IPS-15b (cell line): ENCODE data around the gene FRMD5.

Experiments used
- H3K27me3 ChIP-seq: one replicate; pipeline ENCODE4 v1.6.1; 2013; ENCODE audit warnings: low read length; ENCODE audit not compliant: control insufficient read depth, insufficient read depth
- H3K36me3 ChIP-seq: one replicate; pipeline ENCODE4 v1.6.1; 2013; ENCODE audit warnings: low read length; ENCODE audit not compliant: control insufficient read depth, insufficient read depth
- H3K4me1 ChIP-seq: one replicate; pipeline ENCODE4 v1.6.1; 2013; ENCODE audit warnings: mild to moderate bottlenecking, low read length; ENCODE audit not compliant: control insufficient read depth, insufficient read depth
- H3K4me3 ChIP-seq: one replicate; pipeline ENCODE4 v1.5.1; 2013; ENCODE audit warnings: low read depth, low read length
- H3K9ac ChIP-seq: one replicate; pipeline ENCODE4 v1.6.1; 2013; ENCODE audit warnings: low read depth, mild to moderate bottlenecking, low read length
- H3K9me3 ChIP-seq: one replicate; pipeline ENCODE4 v1.6.1; 2013; ENCODE audit warnings: mild to moderate bottlenecking, low read length; ENCODE audit not compliant: control insufficient read depth, insufficient read depth

The FRMD5 gene

DNA sequence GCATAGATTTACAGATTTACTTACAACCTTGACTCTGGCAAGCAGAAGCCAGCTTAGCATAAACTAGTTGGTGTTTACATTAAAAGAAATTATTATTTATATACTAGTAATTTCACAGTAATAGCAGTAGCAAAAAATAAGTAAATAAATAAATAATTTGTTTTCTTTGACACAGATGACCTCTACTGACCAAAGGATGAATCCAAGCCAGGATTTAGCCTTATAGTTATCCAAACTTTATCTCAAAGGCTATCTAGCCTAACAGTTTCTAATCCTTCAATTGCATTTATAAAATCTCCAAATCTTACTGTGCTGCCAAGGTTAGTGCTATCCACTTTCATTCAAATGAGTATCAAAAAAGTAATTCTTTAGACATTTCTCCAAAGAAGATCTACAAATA, 64.3 kb downstream of the FRMD5 start:
- Histone ChIP-seq H3K27me3 (no peaks in the 10 kb centered on the region), H3K4me1 (no peaks in the 10 kb centered on the region), H3K36me3 (no peaks in the 10 kb centered on the region), H3K4me3 (no peak overlapping the region), H3K9ac (no peak overlapping the region), H3K9me3 (no peaks in the 10 kb centered on the region)

DNA sequence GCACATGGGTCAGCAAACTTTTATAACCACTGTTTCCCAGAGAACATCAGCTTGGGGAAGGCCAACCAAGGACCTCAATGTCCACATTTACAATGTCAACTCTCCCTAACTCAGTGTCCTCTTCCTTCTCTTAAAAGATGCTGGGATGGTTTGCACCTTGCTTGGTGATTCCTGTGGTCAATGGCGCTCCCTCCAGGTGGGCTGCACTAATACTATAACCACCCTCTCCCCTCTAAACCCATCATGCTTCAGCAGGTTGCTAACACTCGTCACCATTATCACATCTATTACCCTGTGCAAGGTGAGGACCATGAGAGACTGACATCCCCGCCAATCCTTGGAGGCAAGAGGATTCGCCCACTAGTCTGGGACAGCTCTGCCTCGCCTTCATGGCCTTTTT, 65.2 kb downstream of the FRMD5 start:
- no peaks in the 10 kb centered on the region for H3K36me3 ChIP-seq
- H3K4me3 ChIP-seq = no peak overlapping the region
- H3K27me3 ChIP-seq = no peaks in the 10 kb centered on the region
- H3K9me3 ChIP-seq = no peaks in the 10 kb centered on the region
- H3K9ac ChIP-seq = no peak overlapping the region
- H3K4me1 ChIP-seq = no peaks in the 10 kb centered on the region

DNA sequence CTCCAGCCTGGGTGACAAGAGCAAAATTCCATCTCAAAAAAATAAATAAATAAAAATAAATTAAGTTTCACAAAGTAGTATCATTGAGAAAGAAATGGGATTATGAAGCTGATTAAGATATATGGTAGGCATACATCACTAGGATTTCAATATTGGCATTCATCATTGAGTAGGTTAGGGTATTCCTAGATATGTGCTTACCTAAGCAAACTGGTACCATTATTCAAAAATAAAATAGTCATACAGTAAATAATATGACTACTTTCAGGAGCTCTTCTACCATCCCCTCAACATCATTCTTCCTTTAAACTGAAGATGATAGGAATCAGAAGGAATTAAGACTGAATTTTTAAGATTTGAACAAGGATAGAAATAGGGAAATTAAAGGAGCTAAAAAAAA, 66.6 kb downstream of the FRMD5 start:
- Histone ChIP-seq H3K36me3 (no peaks in the 10 kb centered on the region), H3K27me3 (no peaks in the 10 kb centered on the region), H3K4me3 (no peak overlapping the region), H3K9me3 (no peaks in the 10 kb centered on the region), H3K9ac (no peak overlapping the region), H3K4me1 (no peaks in the 10 kb centered on the region)

DNA sequence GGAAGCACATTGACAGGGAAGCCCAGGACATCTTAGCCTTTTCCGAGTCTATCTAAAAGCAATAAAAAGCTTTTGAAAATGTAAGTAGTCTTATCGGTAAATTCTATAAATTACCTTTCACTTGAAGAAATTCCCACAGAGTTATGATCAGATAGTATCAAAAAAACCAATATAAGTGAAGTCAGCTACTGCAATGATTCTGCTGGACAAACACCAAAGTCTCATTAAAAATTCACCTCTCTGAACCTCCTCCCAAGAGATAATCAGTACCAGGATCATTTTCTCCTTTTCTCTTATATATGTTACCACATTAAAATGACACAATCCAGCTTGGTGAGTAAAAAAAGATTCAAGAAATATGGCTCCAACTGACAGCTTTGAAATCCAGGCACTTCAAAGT, 69.2 kb downstream of the FRMD5 start:
- Histone ChIP-seq H3K4me1 (no peaks in the 10 kb centered on the region), H3K36me3 (no peaks in the 10 kb centered on the region)

DNA sequence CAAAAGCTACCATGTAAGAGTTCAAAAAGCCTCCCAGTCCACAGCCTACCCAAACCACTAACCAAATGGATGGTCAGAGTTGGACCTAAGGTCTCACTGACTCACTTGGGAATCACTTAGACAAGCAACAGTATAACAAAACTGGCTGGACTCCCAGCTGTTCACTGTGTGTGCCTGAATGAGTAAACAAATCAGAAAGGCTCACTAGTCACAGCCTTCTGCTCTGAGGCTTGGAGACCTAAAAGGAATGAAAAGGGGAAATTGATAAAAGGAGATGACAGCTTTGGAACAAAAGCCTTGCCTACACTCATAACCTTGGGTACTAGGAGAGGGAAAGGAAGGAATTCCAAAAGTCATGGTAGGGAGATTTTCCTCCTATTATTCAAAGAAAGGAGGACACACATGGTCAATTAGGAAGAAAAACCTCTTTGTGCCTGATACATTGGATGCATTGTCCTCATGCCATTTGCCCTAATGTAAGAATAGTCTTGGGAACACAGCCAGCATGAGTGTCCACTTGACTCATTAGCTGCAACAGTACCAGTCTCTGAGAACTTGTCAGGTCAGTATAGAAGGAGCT, 92.3 kb downstream of the FRMD5 start:
- Histone ChIP-seq H3K4me1 (peaks cover 2% of the 10 kb centered on the region), H3K4me3 (no peak overlapping the region), H3K9ac (no peak overlapping the region), H3K36me3 (no peaks in the 10 kb centered on the region), H3K27me3 (no peaks in the 10 kb centered on the region), H3K9me3 (no peaks in the 10 kb centered on the region)

More for the DNA sequence above, 69.2 kb downstream of the FRMD5 start:
- Histone ChIP-seq H3K27me3 (no peaks in the 10 kb centered on the region), H3K9me3 (no peaks in the 10 kb centered on the region), H3K9ac (no peak overlapping the region), H3K4me3 (no peak overlapping the region)

DNA sequence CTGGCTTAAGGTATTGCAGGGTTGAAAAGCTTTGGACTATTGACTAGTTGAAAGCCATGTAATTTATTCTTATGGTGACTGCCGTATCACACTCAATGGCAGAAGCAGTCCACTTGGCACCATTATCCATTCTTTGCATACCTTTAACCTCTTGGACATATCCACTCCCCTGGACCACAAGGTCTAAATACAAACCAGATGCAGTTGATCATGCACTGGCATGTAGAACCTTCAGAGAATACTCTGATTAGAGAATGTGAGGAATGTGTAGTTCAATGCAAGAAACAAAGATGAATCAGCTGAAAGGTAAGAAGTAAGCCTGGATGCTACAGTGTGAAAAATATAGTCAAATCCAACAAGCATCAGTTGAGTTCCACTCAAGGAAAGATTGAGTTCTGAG, 93.1 kb downstream of the FRMD5 start:
- Histone ChIP-seq H3K4me1 (no peaks in the 10 kb centered on the region), H3K27me3 (no peaks in the 10 kb centered on the region), H3K4me3 (no peak overlapping the region), H3K9ac (no peak overlapping the region), H3K9me3 (no peaks in the 10 kb centered on the region), H3K36me3 (no peaks in the 10 kb centered on the region)

DNA sequence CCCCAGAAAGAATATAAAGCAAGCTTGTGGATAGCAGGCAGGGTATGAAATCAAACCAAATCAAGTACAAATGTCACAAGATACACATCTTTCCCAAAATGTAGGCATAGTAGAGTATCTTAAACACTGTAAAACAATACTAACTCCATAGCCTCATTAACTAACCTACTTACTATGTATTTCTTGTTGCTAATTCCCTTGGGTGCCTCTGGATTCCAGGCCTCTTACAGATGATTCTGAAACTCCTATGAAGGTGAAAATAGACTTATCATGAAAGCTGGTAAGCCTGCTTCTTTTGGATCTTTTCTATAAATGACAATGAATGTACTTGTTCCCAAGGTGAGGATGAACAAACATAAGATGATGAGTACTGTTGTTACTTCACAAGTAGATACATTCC, 93.8 kb downstream of the FRMD5 start:
- no peak overlapping the region for H3K9ac ChIP-seq
- H3K4me1 ChIP-seq = no peaks in the 10 kb centered on the region
- no peak overlapping the region for H3K4me3 ChIP-seq
- no peaks in the 10 kb centered on the region for H3K9me3 ChIP-seq
- H3K27me3 ChIP-seq = no peaks in the 10 kb centered on the region
- no peaks in the 10 kb centered on the region for H3K36me3 ChIP-seq

DNA sequence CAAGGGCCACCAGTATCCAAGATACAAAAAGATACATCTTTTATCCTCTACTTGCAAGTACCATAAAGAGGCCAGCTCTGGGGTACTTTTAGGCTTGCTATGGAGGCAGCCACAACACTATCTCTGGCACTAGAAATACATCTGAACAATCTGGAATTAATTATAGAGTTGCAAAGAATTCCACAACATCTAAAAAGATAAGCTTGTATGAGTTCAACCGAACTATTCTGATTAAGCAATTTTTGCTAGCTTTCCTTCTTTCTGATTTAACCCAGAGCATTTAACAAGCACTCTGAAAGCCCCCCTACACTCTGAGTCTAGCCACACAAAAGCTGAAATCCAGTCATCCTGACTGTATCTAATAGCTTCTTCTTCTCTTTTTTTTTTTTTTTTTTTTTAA, 95.4 kb downstream of the FRMD5 start:
- no peak overlapping the region for H3K4me3 ChIP-seq
- no peaks in the 10 kb centered on the region for H3K4me1 ChIP-seq
- no peak overlapping the region for H3K9ac ChIP-seq
- H3K9me3 ChIP-seq = no peaks in the 10 kb centered on the region
- H3K36me3 ChIP-seq = no peaks in the 10 kb centered on the region
- H3K27me3 ChIP-seq = no peaks in the 10 kb centered on the region

DNA sequence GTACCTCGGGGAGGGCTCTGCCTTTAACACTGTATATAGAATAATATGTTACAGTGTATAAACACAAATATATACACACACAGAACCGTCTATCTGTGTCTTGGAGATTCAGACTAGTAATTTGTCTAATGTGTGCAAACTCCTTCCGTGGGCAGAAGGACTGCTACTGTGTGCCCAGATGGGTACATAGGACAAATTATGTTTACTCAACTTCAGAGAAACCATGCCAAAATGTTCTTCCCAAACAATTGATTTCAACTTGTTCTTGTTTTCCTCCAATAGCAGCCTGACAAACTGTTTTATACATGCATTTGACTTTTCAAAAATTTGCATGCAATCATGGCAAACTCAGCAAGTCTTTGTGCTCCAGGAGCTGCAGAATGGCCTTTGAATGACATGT, 97.5 kb downstream of the FRMD5 start:
- H3K9me3 ChIP-seq = no peaks in the 10 kb centered on the region
- no peaks in the 10 kb centered on the region for H3K36me3 ChIP-seq
- no peak overlapping the region for H3K4me3 ChIP-seq
- no peaks in the 10 kb centered on the region for H3K4me1 ChIP-seq
- no peaks in the 10 kb centered on the region for H3K27me3 ChIP-seq
- no peak overlapping the region for H3K9ac ChIP-seq

DNA sequence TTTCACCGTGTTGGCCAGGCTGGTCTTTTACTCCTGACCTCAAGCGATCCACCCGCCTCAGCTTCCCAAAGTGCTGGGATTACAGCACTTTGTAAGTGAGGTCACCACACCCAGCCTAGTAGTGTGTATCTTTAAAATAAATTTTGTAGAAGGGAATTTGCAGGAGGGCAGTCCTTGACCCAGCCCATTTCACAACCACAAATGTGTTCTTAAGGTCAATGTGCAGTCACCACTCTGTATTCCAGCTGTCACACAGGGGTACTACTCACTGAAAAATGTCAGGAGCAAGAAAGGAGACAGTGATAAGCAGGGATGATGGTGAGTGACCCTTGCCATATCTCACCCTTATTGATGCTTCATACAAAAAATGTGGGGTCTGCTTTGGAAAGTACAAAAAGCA, 98.5 kb downstream of the FRMD5 start:
- no peaks in the 10 kb centered on the region for H3K36me3 ChIP-seq
- H3K4me1 ChIP-seq = no peaks in the 10 kb centered on the region
- H3K9me3 ChIP-seq = no peaks in the 10 kb centered on the region
- no peaks in the 10 kb centered on the region for H3K27me3 ChIP-seq
- no peak overlapping the region for H3K9ac ChIP-seq
- no peak overlapping the region for H3K4me3 ChIP-seq

DNA sequence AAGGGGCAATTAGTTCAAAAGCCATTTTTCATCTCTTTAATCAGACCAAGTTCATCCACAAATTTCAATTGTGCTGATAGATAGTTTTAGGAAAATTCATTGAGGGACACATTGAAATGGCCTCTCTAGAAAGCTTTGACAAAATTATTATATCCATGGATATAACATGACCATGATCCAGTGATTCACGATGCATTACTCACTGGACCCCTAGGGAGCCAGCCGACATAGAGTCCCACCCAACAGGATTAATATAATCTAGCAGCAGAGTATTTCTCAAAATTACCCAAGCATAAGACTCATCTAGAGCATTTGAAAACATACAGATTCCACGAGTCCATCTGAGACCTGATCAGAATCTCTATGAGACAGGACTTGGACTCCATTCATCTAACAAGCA, 100.3 kb downstream of the FRMD5 start:
- H3K4me1 ChIP-seq = no peaks in the 10 kb centered on the region
- H3K36me3 ChIP-seq = no peaks in the 10 kb centered on the region
- no peak overlapping the region for H3K4me3 ChIP-seq
- H3K9me3 ChIP-seq = no peaks in the 10 kb centered on the region
- no peak overlapping the region for H3K9ac ChIP-seq
- no peaks in the 10 kb centered on the region for H3K27me3 ChIP-seq

DNA sequence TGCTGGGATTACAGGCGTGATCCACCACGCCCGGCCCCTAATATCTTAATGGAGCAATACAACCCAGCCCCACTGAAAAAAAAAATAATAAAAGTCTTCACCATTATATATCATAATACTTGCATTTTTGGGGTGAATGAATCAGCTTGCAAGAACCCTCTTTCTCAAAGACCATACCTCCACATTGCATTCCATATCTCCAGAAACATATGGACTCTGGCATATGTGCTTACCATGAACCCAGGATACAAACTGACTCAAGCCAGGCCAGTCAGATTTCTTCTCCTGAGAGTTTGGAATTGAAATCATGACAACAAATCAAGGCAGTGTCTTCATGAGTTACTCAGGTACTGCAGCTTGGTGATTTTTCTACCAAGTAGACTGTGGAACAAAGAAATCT, 101.2 kb downstream of the FRMD5 start:
- H3K9me3 ChIP-seq = no peaks in the 10 kb centered on the region

DNA sequence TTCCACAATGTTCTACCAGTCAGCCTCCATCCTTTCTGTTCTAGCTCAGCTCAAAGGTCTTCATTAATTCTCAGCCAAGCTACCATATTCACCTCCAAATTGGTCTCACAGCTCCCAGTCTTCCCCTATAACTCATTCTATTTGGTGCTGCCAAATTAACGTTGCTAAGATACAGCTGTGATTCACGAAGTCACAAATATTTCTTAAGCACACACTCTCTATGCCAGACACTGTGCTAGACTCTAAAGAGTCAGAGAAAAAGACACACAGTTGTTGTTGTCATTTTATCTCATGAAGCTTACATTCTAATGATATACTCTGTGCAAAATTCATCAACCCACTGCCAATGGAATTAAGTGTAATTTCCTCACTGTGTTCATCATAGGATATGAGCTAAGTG, 102.8 kb downstream of the FRMD5 start:
- H3K9ac ChIP-seq = no peak overlapping the region
- H3K27me3 ChIP-seq = no peaks in the 10 kb centered on the region
- H3K9me3 ChIP-seq = no peaks in the 10 kb centered on the region
- H3K4me3 ChIP-seq = no peak overlapping the region
- H3K36me3 ChIP-seq = no peaks in the 10 kb centered on the region
- no peaks in the 10 kb centered on the region for H3K4me1 ChIP-seq

More for the DNA sequence above, 101.2 kb downstream of the FRMD5 start:
- Histone ChIP-seq H3K9ac (no peak overlapping the region), H3K4me3 (no peak overlapping the region), H3K4me1 (no peaks in the 10 kb centered on the region), H3K36me3 (no peaks in the 10 kb centered on the region), H3K27me3 (no peaks in the 10 kb centered on the region)
